Sigmoid colon (tissue), 7 donors: Measurements from ENCODE around the gene TSPAN15. TPM values are rescaled to one million over a fixed set of nuclear protein-coding genes. Genes with fewer than 3 reads are reported as not detected.
A peak's percentile ranks its signal among the peaks of the same experiment; 100 is the strongest.

ENCODE experiments used
- DNase-seq: peaks from one replicate; pipeline ENCODE4 v3.0.0-alpha.2; 2019
- H3K27ac ChIP-seq, 4 donors: fragments of 200-600 bp; sonication (generic); one replicate each; pipeline ENCODE4 v1.5.1; 2016 to 2019; ENCODE audit warnings: mild to moderate bottlenecking in 1 of 4
- H3K27me3 ChIP-seq, 3 donors: fragments of 200-600 bp; sonication (generic); one replicate each; pipeline ENCODE4 v1.5.1; 2019; ENCODE audit warnings: mild to moderate bottlenecking in 1 of 3
- H3K36me3 ChIP-seq, 4 donors: fragments of 200-600 bp; sonication (generic); one replicate each; pipeline ENCODE4 v1.5.1; 2016 to 2019
- H3K4me1 ChIP-seq, 4 donors: fragments of 200-600 bp; sonication (generic); one replicate each; pipeline ENCODE4 v1.5.1; 2017 to 2019
- H3K4me3 ChIP-seq, 4 donors: fragments of 200-600 bp; sonication (generic); one replicate each; pipeline ENCODE4 v1.5.1; 2017 to 2019; ENCODE audit warnings: mild to moderate bottlenecking in 2 of 4, moderate library complexity in 1 of 4
- H3K9me3 ChIP-seq, 4 donors: fragments of 200-600 bp in 3 of 4; sonication (generic) in 3 of 4; one replicate each; pipeline versions ENCODE4 v1.5.1 to v1.6.1; 2013 to 2019
- CTCF ChIP-seq, 4 experiments: fragments of 450-650 bp in 3 of 4; fragments of 200-600 bp in 1 of 4; IDR thresholded peaks; one replicate each; pipeline ENCODE4 v1.5.1; 2016 to 2019; ENCODE audit warnings: antibody characterized with exemption in 4 of 4, mild to moderate bottlenecking in 3 of 4, moderate library complexity in 2 of 4
- EP300 ChIP-seq, 4 donors: sonication (generic); formaldehyde crosslinking; IDR thresholded peaks; one replicate each; pipeline ENCODE4 v1.6.1; 2017; ENCODE audit warnings: antibody characterized with exemption in 4 of 4
- POLR2A ChIP-seq, 2 donors: fragments of 450-650 bp; IDR thresholded peaks; one replicate each; pipeline ENCODE4 v1.6.1; 2016; ENCODE audit warnings: antibody characterized with exemption in 2 of 2, mild to moderate bottlenecking in 2 of 2, moderate library complexity in 2 of 2
- POLR2AphosphoS5 ChIP-seq, 4 donors: sonication (generic); formaldehyde crosslinking; IDR thresholded peaks; one replicate each; pipeline ENCODE4 v1.6.1; 2017; ENCODE audit warnings: antibody characterized with exemption in 4 of 4
- WGBS, 2 donors: extraction: QIAGEN DNeasy Blood & Tissue Kit; methylation state at CpG; one replicate each; pipeline ENCODE4 v1.1.7; 2013; 5-methylcytosine and 5-hydroxymethylcytosine counted together
- intact Hi-C: fragments of 100-400 bp; cut with DNase I; formaldehyde crosslinking; loops from one replicate; pipeline ENCODE4 v1.15.1; 2023
- polyA plus RNA-seq, 3 donors: library from polyadenylated mRNA; stranded (reverse); fragments of 200-250 nt; gene quantifications; one replicate each; pipeline ENCODE4 v1.2.3, GENCODE V29; 2013
- total RNA-seq, 4 donors: library from RNA; depleted of rRNA; stranded (reverse); fragments of >200 nt; gene quantifications; one replicate each; pipeline ENCODE4 v1.1.0, GENCODE V29; 2016
- donor health status: healthy with polysubstance abuse.
- donor health status: Bipolar disorder and iron deficiency.
- donor health status: healthy.

The TSPAN15 gene
- total and polyA plus RNA-seq, 7 donors, result 43.0 to 100 (median 70.9) TPM

GRCh38 chr10:69465457-69466157 is 14.3 kb downstream of the TSPAN15 start:
- peak overlapping the region; percentile 79 to 93 (median 92) for H3K27ac ChIP-seq

GRCh38 chr10:69466158-69466490 is 14.9 kb downstream of the TSPAN15 start:
- no peak overlapping the region for H3K4me3 ChIP-seq
- WGBS, 2 donors, result 40 to 60% methylated on average over 5 of the region's 5 CpGs
- DNase-seq, result no peak
- H3K9me3 ChIP-seq, result no peaks in the 10 kb centered on the region
- H3K36me3 ChIP-seq, result no peaks in the 10 kb centered on the region
- no peaks in the 10 kb centered on the region for H3K27me3 ChIP-seq
- no peak for TF ChIP-seq POLR2AphosphoS5 (IDR thresholded peaks at IDR 0.05)
- no peak for TF ChIP-seq EP300 (IDR thresholded peaks at IDR 0.05)
- TF ChIP-seq POLR2A (IDR thresholded peaks at IDR 0.05), result no peak
- TF ChIP-seq CTCF (IDR thresholded peaks at IDR 0.05), result no peak
- peak overlapping the region; percentile 79 to 93 (median 92) for H3K27ac ChIP-seq
- peaks cover 0 to 97% (median 79%) of the 10 kb centered on the region in 4 donors for H3K4me1 ChIP-seq
- intact Hi-C loops, result no loop called here

More at GRCh38 chr10:69465457-69466157, 14.3 kb downstream of the TSPAN15 start:
- H3K4me3 ChIP-seq, result no peak overlapping the region
- H3K36me3 ChIP-seq, result no peaks in the 10 kb centered on the region
- H3K9me3 ChIP-seq, result no peaks in the 10 kb centered on the region
- 82 to 91% methylated on average over 9 of the region's 9 CpGs for WGBS, 2 donors
- H3K27me3 ChIP-seq, result no peaks in the 10 kb centered on the region
- TF ChIP-seq POLR2AphosphoS5 (IDR thresholded peaks at IDR 0.05) (peak in 1 of 4 donors; percentile 26), POLR2A (IDR thresholded peaks at IDR 0.05) (no peak), CTCF (IDR thresholded peaks at IDR 0.05) (no peak)
- intact Hi-C loops, result no loop called here
- no peak for DNase-seq
- H3K4me1 ChIP-seq, result peaks cover 0 to 97% (median 79%) of the 10 kb centered on the region in 4 donors

- H3K9me3 ChIP-seq, result no peaks in the 10 kb centered on the region
- intact Hi-C loops, result no loop called here
Measured at GRCh38 chr10:69466689-69467088, 15.4 kb downstream of the TSPAN15 start.

GRCh38 chr10:69467928-69468750 is 16.9 kb downstream of the TSPAN15 start:
- WGBS, 2 donors, result 68 to 71% methylated on average over 13 of the region's 13 CpGs

More at GRCh38 chr10:69466689-69467088, 15.4 kb downstream of the TSPAN15 start:
- Histone ChIP-seq H3K27ac (peak overlapping the region; percentile 79 to 93 (median 92)), H3K4me3 (no peak overlapping the region), H3K27me3 (no peaks in the 10 kb centered on the region), H3K36me3 (no peaks in the 10 kb centered on the region), H3K4me1 (peaks cover 0 to 97% (median 79%) of the 10 kb centered on the region in 4 donors)
- DNase-seq, result no peak
- WGBS, 2 donors, result 76 to 81% methylated on average over 10 of the region's 10 CpGs
- TF ChIP-seq EP300 (IDR thresholded peaks at IDR 0.05), result no peak
- TF ChIP-seq POLR2A (IDR thresholded peaks at IDR 0.05), result no peak
- TF ChIP-seq POLR2AphosphoS5 (IDR thresholded peaks at IDR 0.05), result no peak
- no peak for TF ChIP-seq CTCF (IDR thresholded peaks at IDR 0.05)

More at GRCh38 chr10:69467928-69468750, 16.9 kb downstream of the TSPAN15 start:
- Histone ChIP-seq H3K9me3 (no peaks in the 10 kb centered on the region), H3K27me3 (no peaks in the 10 kb centered on the region), H3K4me3 (no peak overlapping the region), H3K27ac (peak overlapping the region; percentile 79 to 93 (median 92)), H3K36me3 (no peaks in the 10 kb centered on the region), H3K4me1 (peaks cover 0 to 97% (median 82%) of the 10 kb centered on the region in 4 donors)
- TF ChIP-seq CTCF (IDR thresholded peaks at IDR 0.05) (no peak), POLR2AphosphoS5 (IDR thresholded peaks at IDR 0.05) (no peak), POLR2A (IDR thresholded peaks at IDR 0.05) (no peak), EP300 (IDR thresholded peaks at IDR 0.05) (no peak)
- intact Hi-C loops, result no loop called here
- no peak for DNase-seq
